ENCODE data around the gene GET4.

GET4 gene

DNA sequence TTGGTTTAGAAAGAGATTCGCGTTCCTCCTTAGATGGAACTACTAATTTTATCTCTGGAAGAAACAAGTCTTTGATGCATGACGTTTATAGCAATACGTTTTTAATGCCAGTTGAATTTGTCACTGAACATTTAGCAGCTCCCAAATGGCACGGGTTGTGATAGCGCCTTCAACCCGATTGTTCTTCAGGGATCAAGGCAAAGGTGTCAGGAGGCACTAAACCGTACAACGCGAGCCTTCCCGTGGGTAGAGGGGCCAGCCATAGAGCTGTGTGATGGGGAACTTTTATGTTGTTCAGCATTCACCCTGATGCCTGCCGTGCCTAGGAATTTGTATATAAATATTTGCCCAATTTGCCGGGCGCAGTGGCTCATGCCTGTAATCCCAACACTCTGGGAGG, 3.4 kb downstream of the GET4 start:
- Histone ChIP-seq H3K36me3 (ENCODE audit: insufficient read depth, low read length) (peaks cover 8% of the 10 kb centered on the region; the same call in 1 of the 2 replicates), H3K4me1 (ENCODE audit: control insufficient read depth, insufficient read depth, low read length, unreplicated experiment) (peaks cover 13% of the 10 kb centered on the region), H3K27ac (ENCODE audit: low read depth, low read length) (no peak overlapping the region), H3K79me2 (ENCODE audit: control insufficient read depth, insufficient read depth, low read length, unreplicated experiment) (peaks cover 66% of the 10 kb centered on the region), H2AFZ (ENCODE audit: low read length, unreplicated experiment) (no peak overlapping the region), H3K27me3 (ENCODE audit: insufficient read depth, low read length) (no peaks in the 10 kb centered on the region), H3K4me3 (ENCODE audit: low read depth, low read length) (no peak overlapping the region)

DNA sequence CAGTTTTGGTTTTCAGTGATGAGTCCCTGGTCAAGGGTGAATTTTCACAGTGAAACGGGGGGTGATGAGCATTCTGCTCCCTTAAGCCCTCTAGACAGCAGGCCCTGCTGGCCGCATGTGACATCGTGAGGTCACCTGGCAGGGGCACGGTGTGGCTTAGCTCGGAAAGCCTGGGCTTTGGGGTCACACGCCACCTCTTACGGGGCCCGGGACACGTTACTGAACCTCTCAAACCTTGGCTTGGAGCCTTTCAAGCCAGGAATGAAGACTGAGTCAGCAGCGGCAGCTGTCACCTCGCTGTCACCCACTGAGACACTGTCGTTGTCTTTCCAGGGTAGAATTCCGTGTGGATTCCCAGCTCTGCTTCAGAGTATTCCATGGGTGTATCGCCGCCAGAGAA, 4.1 kb downstream of the GET4 start:
- H3K4me3 ChIP-seq (ENCODE audit: low read depth, low read length), result no peak overlapping the region
- H3K4me1 ChIP-seq (ENCODE audit: control insufficient read depth, insufficient read depth, low read length, unreplicated experiment), result peaks cover 13% of the 10 kb centered on the region
- H2AFZ ChIP-seq (ENCODE audit: low read length, unreplicated experiment), result no peak overlapping the region
- peaks cover 72% of the 10 kb centered on the region for H3K79me2 ChIP-seq (ENCODE audit: control insufficient read depth, insufficient read depth, low read length, unreplicated experiment)
- no peaks in the 10 kb centered on the region for H3K27me3 ChIP-seq (ENCODE audit: insufficient read depth, low read length)
- no peak overlapping the region for H3K27ac ChIP-seq (ENCODE audit: low read depth, low read length)
- H3K36me3 ChIP-seq (ENCODE audit: insufficient read depth, low read length), result peaks cover 3% of the 10 kb centered on the region; the same call in 1 of the 2 replicates

DNA sequence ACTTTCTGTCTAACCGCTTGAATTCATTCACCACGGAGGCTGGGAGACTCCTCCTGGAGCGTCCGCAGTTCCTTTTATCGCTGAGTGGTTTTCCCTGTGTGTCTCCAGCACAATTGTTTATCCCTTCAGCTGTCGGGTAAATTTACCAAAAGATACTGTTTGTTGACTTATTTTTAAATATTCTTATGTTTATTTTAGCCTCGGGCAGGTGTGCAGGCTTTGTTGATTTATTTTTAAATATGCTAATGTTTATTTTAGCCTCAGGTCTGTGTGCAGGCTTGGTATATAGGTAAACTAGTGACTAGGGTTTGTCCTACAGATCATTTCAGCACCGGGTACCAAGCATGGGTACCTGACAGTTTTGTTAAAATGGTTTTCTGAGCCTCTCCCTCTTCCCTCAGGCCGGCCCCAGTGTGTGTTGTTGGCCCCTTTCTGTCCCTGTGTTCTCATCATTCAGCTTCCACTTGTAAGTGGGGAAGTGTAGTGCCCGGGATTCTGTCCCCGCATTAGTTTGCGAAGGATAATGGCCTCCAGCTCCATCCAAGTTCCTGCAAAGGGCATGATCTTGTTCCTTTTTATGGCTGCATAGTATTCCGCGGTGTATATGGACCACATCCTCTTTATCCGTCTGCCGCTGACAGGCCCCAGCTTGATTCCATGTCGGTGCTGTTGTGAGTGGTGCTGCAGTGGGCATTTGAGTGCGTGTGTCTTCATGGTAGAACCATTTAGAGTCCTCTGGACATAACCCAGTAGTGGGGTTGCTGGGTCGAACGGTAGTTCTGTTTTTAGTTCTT, 5.3 kb downstream of the GET4 start:
- Histone ChIP-seq H3K4me1 (ENCODE audit: control insufficient read depth, insufficient read depth, low read length, unreplicated experiment) (peaks cover 13% of the 10 kb centered on the region), H3K4me3 (ENCODE audit: low read depth, low read length) (no peak overlapping the region), H3K36me3 (ENCODE audit: insufficient read depth, low read length) (peaks cover 3% of the 10 kb centered on the region; the same call in 1 of the 2 replicates), H3K27me3 (ENCODE audit: insufficient read depth, low read length) (no peaks in the 10 kb centered on the region), H2AFZ (ENCODE audit: low read length, unreplicated experiment) (no peak overlapping the region), H3K27ac (ENCODE audit: low read depth, low read length) (no peak overlapping the region), H3K79me2 (ENCODE audit: control insufficient read depth, insufficient read depth, low read length, unreplicated experiment) (peaks cover 74% of the 10 kb centered on the region)

DNA sequence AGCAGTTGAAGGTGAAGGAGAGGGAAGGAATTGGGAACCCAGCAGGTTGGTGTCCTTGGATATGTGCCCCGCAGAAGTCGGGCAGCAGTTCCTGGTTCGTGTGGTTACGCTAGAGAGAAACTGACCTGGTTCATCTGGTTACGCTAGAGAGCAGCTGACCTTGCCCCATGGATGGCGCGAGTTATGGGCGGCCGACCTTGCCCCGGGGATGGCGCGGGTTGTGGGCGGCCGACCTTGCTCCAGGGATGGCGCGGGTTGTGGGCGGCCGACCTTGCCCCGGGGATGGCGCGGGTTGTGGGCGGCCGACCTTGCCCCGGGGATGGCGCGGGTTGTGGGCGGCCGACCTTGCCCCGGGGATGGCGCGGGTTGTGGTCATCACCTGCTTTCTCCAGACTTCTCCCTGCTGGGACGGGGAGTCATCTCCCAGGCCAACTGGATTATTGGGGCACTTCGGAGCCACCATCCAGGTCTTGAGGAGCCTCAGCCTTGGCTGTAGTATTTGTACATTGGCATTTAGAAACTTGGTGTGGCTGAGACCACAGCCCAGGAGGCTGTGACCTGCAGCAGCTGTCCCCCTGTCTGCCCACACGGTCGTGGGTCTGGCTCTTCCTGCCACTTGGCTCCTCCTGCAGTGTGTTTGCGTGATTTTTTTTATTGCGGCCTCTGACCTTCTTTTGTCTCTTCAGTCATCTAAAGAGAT, 6.1 kb downstream of the GET4 start:
- Histone ChIP-seq H3K79me2 (ENCODE audit: control insufficient read depth, insufficient read depth, low read length, unreplicated experiment) (peaks cover 76% of the 10 kb centered on the region), H2AFZ (ENCODE audit: low read length, unreplicated experiment) (no peak overlapping the region), H3K27ac (ENCODE audit: low read depth, low read length) (no peak overlapping the region), H3K36me3 (ENCODE audit: insufficient read depth, low read length) (peaks cover 9% of the 10 kb centered on the region; the same call in 1 of the 2 replicates), H3K4me1 (ENCODE audit: control insufficient read depth, insufficient read depth, low read length, unreplicated experiment) (peaks cover 13% of the 10 kb centered on the region), H3K27me3 (ENCODE audit: insufficient read depth, low read length) (no peaks in the 10 kb centered on the region), H3K4me3 (ENCODE audit: low read depth, low read length) (no peak overlapping the region)

DNA sequence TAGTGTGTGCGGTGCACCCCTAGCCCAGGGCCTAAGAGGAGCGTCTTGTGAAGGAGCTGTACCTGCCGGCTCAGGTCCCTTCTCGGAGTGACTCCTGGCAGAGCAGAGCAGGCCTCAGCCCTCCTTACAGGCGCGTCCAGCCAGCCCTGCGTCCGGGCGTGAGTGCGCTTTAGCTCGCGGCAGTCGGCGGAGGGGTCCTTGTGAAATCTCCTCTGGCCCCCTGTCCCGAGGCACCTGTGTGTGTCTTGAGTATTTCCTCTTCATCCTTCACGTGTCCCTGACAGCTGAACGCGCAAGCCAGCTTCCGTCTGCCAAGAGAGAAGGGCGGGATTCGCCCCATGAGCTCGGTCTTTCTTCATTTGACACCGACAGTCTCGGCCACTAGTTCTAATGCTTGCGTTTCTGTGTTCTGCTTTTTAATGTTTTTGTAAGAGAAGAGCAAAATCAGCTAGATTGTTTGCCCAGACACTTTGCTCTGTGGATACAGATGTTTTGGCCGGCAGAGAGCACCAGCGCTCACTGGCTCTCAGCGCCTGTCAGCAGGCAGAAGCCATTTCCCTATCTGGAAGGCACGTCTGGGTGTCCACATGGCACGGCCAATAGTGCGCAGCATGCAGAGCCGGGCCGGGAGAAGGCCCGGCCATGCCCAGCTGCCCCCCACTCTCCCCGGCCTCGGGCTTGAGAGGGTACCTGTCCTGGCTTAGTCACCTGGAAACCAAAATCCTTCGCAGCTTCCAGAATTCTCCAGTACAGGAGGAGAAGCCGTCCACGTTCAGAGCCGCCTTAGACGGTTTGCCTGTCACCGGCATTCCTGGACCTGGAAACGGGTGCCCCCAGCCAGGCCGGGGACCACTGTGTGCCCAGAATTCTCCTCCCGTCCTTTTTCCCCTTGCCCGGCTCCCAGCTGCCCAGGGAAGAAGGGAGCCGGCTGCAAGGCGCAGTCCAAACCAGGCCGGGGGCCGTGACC, 7.0 kb downstream of the GET4 start:
- peaks cover 12% of the 10 kb centered on the region; the same call in 1 of the 2 replicates for H3K36me3 ChIP-seq (ENCODE audit: insufficient read depth, low read length)
- H3K79me2 ChIP-seq (ENCODE audit: control insufficient read depth, insufficient read depth, low read length, unreplicated experiment), result peaks cover 70% of the 10 kb centered on the region
- H3K4me3 ChIP-seq (ENCODE audit: low read depth, low read length), result no peak overlapping the region
- peaks cover 7% of the 10 kb centered on the region for H3K4me1 ChIP-seq (ENCODE audit: control insufficient read depth, insufficient read depth, low read length, unreplicated experiment)
- H3K27ac ChIP-seq (ENCODE audit: low read depth, low read length), result no peak overlapping the region
- no peak overlapping the region for H2AFZ ChIP-seq (ENCODE audit: low read length, unreplicated experiment)
- H3K27me3 ChIP-seq (ENCODE audit: insufficient read depth, low read length), result no peaks in the 10 kb centered on the region

DNA sequence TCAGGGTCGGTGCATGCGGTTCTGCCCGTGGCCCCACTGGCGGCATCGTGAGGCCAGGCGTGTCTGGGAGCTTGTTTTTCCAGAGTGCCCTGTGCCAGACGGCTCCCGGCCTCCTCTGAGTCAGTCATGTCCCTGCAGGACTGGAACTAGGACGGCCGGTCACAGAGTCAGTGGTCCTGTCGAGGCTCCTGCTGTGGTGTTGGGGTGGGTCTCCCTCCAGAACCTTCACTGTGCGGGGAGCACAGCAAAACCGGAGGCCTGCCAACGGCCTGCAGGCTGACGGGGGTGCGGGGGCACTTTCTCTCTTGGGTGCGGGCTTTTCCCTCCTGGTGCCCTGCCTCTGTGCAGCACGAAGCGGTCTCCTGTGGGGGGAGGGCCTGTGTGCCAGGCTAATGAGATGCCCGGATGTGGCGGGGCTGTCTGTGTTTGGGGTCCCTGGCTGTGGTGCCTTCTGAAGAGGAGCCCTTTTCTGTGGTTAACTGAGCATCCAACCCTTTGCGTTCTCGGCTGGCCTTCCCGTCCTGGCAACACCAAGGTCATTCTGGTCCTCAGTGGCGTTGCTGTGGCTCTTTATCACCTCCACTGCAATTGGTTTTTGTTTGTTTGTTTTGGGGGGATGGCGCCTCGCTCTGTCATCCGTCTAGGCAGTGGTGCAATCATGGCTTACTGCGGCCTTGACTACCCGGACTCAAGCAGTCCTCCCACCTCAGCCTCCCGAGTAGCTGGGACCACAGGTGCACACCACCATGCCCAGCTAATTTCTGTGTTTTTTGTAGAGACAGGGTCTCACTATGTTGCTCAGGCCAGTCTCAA, 8.0 kb downstream of the GET4 start:
- H3K79me2 ChIP-seq (ENCODE audit: control insufficient read depth, insufficient read depth, low read length, unreplicated experiment), result peaks cover 61% of the 10 kb centered on the region
- no peak overlapping the region for H3K27ac ChIP-seq (ENCODE audit: low read depth, low read length)
- peaks cover 14% of the 10 kb centered on the region; the same call in 1 of the 2 replicates for H3K36me3 ChIP-seq (ENCODE audit: insufficient read depth, low read length)

DNA sequence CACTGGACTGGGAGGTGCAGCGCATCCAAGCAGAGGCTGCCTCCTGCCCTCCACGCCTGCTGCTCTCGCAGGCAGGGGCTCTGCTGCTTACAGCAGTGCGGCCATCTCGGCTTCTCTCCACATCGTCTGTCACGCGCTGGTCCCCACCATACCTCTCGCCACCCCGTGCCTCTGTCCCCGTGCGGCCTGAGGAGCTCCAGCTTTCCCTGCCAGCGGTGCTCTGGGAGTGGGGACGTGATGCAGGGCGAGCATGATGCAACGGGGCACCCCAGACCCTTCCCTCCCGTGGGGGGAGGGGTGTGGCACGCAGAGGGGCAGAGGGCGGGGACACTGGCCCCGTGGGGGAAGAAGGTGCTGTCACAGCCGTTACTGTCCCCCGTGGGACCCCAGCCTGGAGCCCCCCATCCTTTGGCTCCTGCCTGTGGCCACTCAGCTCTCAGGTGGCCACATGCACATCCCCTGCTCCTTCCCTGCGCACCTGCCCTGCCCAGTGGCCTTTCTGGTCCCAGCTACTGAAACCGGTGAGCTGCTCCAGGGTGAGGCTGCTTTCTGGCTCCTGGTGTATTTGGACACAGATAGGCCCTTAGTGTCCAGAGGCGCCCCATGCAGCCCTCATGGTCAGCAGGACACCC, 9.0 kb downstream of the GET4 start:
- Histone ChIP-seq H3K27me3 (ENCODE audit: insufficient read depth, low read length) (no peaks in the 10 kb centered on the region), H3K79me2 (ENCODE audit: control insufficient read depth, insufficient read depth, low read length, unreplicated experiment) (peaks cover 55% of the 10 kb centered on the region), H3K36me3 (ENCODE audit: insufficient read depth, low read length) (peaks cover 14% of the 10 kb centered on the region; the same call in 1 of the 2 replicates), H3K4me1 (ENCODE audit: control insufficient read depth, insufficient read depth, low read length, unreplicated experiment) (no peaks in the 10 kb centered on the region), H3K4me3 (ENCODE audit: low read depth, low read length) (no peak overlapping the region), H3K27ac (ENCODE audit: low read depth, low read length) (no peak overlapping the region), H2AFZ (ENCODE audit: low read length, unreplicated experiment) (no peak overlapping the region)

More for the DNA sequence above, 8.0 kb downstream of the GET4 start:
- H3K4me3 ChIP-seq (ENCODE audit: low read depth, low read length), result no peak overlapping the region
- no peak overlapping the region for H2AFZ ChIP-seq (ENCODE audit: low read length, unreplicated experiment)
- H3K4me1 ChIP-seq (ENCODE audit: control insufficient read depth, insufficient read depth, low read length, unreplicated experiment), result peaks cover under 1% of the 10 kb centered on the region
- H3K27me3 ChIP-seq (ENCODE audit: insufficient read depth, low read length), result no peaks in the 10 kb centered on the region

DNA sequence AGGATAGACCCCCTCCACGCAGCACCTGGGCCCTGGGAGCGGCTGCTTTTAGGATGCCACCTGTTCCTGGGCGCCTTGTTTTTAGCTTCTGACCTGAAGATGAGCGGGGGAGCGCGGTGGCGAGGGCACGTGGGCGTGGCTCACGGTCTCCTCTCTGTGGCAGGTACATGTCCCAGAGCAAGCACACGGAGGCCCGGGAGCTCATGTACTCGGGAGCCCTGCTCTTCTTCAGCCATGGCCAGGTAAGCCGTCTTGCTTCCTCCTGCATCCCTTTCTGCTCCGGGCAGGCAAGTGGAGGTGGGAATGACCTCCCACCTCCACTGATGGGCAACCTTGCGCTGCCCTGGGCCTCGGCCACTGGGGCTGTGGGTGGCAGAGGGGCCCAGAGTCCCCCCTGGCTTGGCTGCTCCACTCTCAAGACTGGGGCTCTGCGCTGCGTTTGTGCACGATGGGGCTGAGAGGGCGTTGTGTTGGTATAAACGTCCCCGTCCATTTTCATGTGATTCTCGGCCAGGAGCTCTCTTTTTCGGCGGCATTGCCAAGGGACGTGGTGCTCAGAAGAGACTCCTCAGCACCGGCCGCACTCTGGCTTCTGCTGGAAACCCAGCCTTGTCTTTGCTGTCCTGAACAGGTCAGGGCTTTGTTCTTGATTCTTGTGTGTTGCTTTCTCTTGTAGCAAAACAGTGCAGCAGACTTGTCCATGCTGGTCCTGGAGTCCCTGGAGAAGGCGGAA, 9.7 kb downstream of the GET4 start:
- Histone ChIP-seq H3K36me3 (ENCODE audit: insufficient read depth, low read length) (peaks cover 17% of the 10 kb centered on the region; the same call in 1 of the 2 replicates), H3K4me3 (ENCODE audit: low read depth, low read length) (no peak overlapping the region), H3K4me1 (ENCODE audit: control insufficient read depth, insufficient read depth, low read length, unreplicated experiment) (no peaks in the 10 kb centered on the region), H2AFZ (ENCODE audit: low read length, unreplicated experiment) (no peak overlapping the region), H3K79me2 (ENCODE audit: control insufficient read depth, insufficient read depth, low read length, unreplicated experiment) (peaks cover 49% of the 10 kb centered on the region), H3K27ac (ENCODE audit: low read depth, low read length) (no peak overlapping the region), H3K27me3 (ENCODE audit: insufficient read depth, low read length) (no peaks in the 10 kb centered on the region)
